Cardiac septum (tissue), 1 donor: ENCODE data around the gene GARIN5A. TPM values are rescaled to one million over a fixed set of nuclear protein-coding genes. Genes with fewer than 3 reads are reported as not detected.
"Not testable (repeated sequence)": the region's sequence is repeated elsewhere in the genome, so short reads cannot be mapped to it uniquely, and the experiment has no call there.

Experiments used
- DNase-seq: peaks from one replicate; pipeline ENCODE4 v3.0.0-alpha.2; 2020; ENCODE audit warnings: low spot score
- intact Hi-C: fragments of 100-400 bp; cut with DNase I; formaldehyde crosslinking; loops from one replicate; pipeline ENCODE4 v1.14.0; 2022
- total RNA-seq: library from RNA; stranded (reverse); fragmentation: NEBNext Ultra II Directional; extraction: Animal tissue kit (Norgen Biotek cat#: 25700); gene quantifications from one replicate; pipeline ENCODE4 v1.2.1, GENCODE V29; 2021
- donor health status: DM: no; HTN: no; CAD: no.

The GARIN5A gene
- total RNA-seq, 1 donor from 2014 or later = 1.1 TPM

DNA sequence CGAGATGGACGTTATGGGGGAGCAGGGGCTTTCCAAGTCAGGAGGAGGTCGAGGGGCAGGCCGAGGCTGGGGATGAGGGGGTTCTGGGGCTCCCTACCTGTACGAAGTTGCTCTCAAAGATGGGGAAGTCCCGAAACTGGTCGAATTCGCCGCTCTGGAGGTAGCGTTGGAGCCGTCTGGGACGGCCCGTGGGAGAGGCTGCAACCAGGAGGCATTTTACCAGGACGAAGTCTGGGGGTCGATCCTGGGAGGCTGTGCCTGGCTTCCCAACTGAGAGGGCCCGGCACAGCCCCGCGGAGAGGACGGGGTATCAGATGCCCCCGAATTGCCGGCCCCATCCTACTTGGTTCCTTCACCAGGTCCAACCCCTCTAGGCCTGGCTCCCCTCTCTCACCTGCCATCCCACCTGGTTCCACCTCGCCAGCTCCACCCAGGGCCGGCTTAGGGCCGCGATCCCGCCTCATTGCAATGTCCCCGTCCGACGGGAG lies 868 bp downstream of the GARIN5A start:
- intact Hi-C loops = loop anchor here (2.0 to 5.0 kb wide), 2 partner anchors 35 to 98 kb away; partner anchors contain the start of genes JOSD2 and NR1H2
- no peak for DNase-seq

DNA sequence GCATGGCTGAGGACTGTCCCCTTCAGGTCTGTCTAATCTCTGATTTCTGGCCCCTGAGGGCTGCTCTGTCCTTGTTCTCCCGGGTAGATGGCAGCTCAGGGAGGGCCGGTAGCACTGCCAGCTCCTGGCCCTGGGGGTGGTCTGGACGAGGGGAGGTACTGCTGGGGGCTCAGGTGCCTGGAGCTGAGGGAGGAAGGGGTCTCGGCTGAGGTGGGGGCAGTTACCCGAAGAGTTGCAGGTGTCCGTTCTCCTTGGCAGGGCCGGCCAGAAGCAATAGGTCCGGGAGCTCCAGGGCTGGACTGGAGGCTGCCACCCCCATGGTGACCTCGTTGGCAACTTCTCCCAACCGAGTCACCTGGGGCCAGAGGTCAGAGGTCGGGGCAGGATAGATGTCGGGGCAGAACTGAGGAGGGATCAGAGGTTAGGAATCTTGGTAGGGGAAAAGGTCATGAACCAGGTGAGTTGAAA lies 1.5 kb downstream of the GARIN5A start:
- no peak for DNase-seq
- intact Hi-C loops = loop anchor here (5.0 kb wide), 1 partner anchor 98 kb away; the partner anchor contains the start of gene NR1H2

DNA sequence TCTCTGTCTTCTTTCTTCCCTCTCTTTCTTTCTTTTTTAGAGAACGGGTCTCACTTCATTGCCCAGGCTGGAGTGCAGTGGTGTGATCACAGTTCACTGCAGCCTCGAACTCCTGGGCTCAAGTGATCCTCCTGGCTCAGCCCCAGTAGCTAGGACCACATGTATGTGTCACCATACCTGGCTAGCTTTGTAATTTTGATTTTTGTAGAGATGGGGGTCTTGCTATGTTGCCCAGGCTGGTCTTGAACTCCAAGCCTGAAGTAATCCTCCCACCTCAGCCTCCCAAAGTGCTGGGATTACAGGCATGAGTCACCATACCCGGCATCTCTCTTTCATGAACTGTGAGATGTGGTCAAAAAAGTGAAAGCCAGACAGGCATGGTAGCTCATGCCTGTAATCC lies 3.3 kb downstream of the GARIN5A start:
- DNase-seq, intact Hi-C loops: not testable (repeated sequence)

DNA sequence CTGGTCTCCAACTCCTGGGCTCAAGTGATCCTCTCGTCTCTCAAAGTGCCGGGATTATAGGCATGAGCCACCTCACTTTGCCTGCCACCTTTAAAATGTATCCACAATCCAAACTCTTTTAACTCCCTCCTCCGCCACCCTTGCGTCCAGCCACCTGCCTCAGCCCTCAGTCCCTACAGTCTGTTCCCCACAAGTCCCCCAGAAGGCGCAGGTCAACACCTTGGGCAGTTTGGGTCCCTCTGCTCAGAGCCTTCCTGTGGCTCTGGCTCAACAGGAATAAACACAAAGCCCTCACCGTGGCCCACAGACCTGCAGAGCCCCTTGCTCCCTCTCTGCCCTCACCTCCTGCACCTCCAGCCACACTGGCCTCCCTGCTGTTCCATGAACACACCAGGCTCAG lies 7.8 kb downstream of the GARIN5A start:
- DNase-seq = no peak

DNA sequence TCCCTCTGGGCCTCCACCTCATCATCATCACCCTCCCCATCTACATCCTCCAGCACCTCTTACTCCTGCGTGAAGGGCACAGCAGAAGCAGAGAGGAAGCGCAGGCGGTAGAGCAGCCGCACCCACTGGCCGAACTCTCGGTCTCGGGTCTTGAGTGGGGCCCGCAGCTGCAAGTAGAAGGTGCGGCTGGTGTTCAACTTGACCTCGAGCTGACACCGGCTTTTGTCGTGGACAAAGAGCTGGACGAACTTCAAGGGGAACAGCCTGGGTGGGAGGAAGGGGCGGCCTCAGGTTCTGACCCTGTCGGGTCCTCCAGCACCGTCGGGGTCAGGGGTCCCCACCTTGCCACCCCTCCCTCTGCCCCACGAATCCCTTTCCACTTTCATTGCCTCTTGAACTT lies 9.1 kb downstream of the GARIN5A start:
- no peak for DNase-seq
- intact Hi-C loops = no loop called here

More for the DNA sequence above, 7.8 kb downstream of the GARIN5A start:
- intact Hi-C loops = no loop called here

DNA sequence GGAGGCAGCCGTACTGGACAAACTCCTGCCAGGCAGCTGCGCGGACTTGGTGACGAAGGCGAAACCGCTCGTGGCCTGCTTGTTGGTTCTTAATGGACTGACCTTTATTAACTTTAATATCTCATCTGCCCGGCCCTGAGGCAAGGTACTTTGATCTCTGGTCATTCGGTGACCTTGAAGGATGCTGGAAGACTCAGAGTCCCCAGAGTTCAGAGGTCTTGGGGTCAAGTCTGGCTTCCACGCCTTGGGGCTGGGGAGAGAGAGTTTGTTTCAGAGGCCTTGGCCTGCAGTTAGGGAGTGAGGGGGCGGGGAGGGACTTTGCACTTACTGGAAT lies 10.0 kb downstream of the GARIN5A start:
- intact Hi-C loops = no loop called here

DNA sequence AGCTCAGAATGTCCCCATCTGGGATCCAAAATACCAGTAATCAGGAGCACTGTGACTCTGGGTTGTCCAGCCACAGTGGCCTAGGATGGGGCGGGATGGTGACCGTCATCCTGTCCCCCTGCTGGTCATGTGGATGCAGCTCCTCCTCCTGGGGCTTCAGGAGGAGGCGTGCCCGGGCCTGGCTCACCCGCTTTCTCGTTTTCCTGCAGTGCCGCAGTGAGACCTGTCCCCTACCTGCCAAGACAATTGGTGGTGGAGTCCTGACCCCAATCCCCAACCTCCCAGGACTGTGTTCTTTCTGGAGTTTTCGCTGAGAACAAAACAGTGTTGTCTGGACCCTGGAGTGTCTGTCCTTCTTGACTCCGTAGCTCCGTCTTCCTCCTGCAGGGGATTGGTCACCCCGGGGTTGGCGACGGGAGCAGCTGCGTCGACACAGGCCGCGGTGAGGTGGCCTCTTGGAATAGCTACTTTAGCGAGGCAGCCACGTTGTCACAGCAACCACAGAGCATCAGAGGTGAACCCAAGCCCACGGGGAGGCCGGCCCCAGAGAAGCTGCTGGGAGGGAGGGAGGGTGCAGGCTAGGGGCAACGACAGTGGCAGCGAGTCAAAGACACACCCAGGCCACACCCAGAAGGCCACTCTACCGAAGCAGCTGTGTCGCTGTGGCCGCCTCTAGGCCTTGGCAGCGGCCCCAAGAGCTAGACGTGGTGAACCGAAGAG lies 10.5 kb downstream of the GARIN5A start:
- DNase-seq = no peak
- intact Hi-C loops = no loop called here

More for the DNA sequence above, 10.0 kb downstream of the GARIN5A start:
- DNase-seq = no peak

DNA sequence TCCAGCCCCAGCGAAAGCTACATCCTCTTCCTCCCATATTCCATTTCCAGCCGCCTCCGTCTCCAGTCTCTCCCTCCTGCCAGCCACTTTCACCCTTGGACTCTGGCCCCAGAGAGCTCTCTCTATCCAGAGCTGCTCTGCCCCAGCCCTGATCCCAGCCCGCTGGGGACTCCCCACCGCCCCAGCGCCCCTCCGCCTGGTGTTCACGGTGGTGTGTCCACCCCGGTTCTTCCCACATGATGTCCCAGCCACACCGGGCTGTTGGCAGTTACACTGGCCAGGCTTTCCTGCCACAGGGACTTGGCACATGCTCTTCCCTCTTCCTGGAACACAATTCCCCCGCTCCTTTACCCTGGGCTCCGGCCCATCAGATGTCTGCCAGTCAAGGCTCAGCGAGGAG lies 11.6 kb downstream of the GARIN5A start:
- intact Hi-C loops = no loop called here
- DNase-seq = no peak

DNA sequence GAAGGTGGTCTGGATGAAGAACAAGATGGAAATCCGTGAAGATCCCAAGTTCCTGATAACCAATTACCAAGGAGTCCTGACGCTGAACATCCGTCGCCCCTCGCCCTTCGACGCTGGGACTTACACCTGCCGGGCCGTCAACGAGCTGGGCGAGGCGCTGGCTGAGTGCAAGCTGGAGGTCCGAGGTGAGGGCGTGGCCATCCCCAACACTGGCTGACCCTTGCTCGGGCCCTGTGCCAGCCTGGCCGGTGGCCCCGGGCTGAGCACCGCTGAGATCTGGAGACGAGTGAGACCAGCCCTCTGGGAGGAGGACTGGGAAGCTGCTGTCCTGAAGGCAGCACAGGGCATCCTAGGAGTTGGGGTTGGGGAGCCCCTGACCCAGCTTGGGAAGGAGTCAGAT lies 12.3 kb downstream of the GARIN5A start:
- intact Hi-C loops = no loop called here
- no peak for DNase-seq

DNA sequence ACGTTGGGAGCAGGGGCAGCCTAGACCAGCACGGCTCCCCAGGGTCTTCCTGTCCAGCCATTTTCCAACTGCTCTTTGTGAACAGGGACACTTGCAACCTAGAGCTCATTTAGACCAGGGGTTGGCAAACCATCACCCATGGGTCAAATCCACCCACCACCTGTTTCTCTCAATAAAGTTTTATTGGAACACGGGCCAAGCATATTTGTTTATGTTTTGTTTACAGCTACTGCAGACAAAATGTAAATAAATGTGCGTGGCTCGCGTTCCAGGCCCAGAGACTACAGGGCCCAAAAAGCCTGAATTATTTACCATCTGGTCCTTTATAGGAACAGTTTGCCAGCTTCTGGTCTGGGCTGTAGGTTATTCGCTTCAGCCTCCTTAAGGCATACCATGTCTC lies 13.7 kb downstream of the GARIN5A start:
- DNase-seq = no peak
- intact Hi-C loops = no loop called here

DNA sequence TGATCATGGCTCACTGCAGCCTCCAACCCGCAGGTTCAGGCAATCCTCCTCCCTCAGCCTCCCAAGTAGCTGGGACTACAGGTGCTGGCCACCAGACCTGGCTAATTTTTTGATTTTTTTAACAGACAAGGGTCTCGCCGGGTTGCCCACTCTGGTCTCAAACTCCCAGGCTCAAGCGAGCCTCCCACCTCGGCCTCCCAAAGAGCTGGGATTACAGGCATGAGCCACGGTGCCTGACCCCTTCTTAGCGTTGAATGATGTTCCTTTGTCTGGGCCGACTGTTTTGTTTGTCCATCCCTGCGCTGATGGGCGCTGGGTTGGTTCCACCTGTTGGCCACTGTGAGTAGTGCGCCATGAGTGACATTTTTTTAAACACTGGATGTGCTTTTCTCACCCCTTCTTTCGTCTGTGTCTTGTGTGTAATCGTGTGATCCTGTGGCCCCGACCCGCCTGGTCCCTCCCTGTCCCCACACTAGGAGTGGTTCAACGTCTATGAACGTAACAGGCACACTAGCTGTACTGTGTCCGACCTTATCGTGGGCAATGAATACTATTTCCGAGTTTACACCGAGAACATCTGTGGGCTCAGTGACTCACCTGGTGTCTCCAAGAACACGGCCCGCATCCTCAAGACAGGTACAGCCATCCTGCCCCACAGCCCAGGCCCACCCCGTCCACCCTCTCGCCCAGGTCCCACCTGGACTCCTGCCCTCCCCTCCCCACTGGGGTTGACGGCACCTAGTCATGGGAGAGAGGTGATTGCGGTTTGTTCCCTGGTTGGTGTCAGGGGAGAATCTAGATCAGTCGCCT lies 15.4 kb downstream of the GARIN5A start:
- no peak for DNase-seq
- intact Hi-C loops = loop anchor here (2.0 kb wide), 1 partner anchor 92 kb away; no protein-coding TSS in a partner anchor

DNA sequence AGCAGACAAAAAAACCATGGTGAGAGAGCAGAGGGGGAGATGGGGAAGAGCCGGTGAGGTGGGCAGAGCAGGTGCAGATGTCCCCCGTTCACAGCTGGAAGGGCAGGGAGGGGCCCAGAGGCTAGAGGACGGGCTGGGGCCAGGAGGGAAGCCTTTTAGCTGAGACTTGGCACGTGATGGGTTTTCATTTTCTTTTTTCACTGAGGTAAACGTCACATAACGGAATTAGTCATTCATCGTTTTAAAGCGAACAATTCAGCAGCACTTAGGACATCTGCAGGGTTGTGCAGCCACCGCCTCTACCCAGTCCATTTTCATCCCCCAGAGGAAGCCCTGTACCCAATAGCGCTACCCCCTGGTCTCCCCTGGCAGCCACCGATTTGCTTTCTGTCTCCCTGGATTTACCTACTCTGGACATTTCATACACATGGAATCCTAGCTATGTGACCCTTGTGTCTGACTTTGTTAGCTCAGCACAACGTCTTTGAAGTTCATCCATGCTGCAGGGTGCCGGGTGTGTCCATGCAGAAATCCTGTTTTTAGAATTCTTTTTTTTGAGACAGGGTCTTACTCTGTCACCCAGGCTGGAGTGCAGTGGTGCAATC lies 16.4 kb downstream of the GARIN5A start:
- DNase-seq = no peak
- intact Hi-C loops = loop anchor here (2.0 kb wide), 1 partner anchor 91 kb away; no protein-coding TSS in a partner anchor

DNA sequence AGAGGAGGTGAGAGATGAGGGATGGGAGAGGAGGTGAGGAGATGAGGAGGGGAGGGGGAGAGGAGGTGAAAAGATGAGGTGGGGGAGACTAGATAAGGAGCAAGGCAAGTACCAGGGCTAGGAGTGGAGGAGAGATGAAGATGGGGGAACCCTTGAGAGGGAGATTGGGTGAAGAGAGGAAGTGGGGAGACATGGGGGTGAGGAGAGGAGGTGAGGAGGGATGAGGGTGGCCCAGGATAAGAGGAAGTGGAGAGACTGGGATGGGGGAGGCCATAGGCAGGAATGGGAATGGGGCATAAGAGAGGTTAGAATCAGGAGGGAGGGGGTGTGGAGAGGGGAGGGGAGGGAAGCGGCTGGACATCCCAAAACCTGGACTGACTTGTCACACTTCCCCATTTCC lies 17.0 kb downstream of the GARIN5A start:
- DNase-seq = no peak
- intact Hi-C loops = loop anchor here (2.0 kb wide), 1 partner anchor 91 kb away; no protein-coding TSS in a partner anchor

DNA sequence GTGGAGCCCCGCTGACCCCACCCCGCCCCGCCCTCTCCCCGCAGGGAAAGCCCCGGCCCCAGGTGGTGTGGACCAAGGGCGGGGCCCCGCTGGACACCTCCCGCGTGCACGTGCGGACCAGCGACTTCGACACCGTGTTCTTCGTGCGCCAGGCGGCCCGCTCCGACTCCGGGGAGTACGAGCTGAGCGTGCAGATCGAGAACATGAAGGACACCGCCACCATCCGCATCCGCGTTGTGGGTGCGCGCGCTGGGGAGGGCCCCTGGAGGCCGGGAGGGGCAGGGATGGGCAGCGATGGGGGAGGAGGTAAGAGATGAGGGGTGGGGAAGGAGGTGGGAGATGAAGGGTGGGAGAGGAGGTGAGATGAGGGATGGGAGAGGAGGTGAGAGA lies 17.6 kb downstream of the GARIN5A start:
- DNase-seq = no peak
- intact Hi-C loops = no loop called here

DNA sequence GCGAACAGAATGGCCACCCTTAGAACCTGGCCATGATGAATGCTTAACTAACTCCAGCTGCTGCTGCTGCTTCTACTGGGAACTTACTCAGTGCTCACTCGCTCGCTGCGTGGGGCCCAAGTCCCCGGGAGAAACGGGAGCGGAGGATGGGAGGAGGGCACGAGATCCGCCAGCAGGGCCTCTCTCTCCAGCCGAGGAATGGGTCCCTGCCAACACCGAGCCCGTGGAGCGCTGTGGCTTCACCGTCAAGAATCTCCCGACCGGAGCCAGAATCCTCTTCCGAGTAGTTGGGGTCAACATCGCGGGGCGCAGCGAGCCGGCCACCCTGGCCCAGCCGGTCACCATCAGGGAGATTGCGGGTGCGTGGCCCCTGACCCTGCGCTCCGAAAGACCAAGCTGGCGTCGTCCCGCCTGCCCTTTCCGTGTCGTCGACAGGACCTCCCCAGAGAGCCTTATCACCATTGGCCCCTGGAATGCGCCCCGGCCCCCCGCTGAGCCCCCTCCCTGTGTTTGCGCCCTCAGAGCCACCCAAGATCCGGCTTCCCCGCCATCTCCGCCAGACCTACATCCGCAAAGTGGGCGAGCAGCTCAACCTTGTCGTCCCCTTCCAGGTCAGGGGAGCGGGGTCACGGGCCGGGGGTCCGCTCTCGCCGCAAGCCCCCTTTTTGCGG lies 18.1 kb downstream of the GARIN5A start:
- intact Hi-C loops = no loop called here

DNA sequence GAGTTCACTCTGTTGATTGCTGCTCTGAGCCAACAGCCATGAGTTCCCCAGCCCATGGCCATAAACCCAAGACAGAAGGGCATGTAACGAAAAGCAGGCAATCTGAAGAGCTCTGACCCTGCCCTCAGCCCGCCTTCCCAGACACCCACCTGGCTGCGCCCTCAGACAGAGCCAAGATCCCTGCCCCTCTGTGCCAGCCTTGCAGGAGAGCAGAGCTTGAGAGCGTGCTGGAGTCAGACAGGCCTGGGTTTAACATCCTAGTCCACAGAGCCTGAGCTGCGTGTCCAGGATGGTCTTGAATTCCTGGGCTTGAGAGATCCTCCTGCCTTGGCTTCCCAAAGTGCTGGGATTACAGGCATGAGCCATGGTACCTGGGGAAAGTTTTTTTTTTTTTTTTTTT lies 19.3 kb downstream of the GARIN5A start:
- intact Hi-C loops = no loop called here
- no peak for DNase-seq

More for the DNA sequence above, 18.1 kb downstream of the GARIN5A start:
- no peak for DNase-seq

DNA sequence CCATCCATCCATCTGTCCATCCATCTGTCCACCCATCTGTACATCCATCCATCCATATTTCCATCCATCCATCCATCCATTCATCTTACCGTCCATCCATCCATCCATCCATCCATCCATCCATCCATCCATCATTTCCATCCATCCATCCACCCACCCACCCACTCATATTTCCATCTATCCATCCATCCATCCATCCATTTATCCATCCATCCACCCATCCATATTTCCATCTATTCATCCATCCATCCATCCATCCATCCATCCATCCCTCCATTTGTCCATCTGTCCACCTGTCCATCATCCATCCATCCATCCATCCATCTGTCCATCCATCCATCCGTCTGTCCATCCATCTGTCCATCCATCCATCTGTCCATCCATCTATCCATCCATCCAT lies 20.7 kb downstream of the GARIN5A start:
- intact Hi-C loops = no loop called here

DNA sequence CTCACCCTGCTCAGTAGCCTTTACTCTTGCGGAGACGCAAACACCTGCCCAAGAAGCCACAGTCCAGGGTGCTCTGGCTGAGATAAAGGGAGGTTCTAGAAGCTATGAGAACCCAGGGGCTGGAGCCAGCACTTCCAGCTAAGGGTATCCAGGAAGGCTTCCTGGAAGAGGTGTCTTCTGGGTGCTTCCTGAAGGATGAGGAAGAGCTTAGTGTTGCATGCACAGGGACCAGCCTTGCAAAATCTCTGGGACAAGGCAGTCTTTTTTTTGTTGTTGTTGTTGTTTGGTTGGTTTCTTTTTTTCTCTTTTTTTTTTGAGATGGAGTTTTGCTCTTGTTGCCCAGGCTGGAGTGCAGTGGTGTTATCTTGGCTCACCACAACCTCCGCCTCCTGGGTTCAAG lies 23.4 kb downstream of the GARIN5A start:
- DNase-seq = no peak
- intact Hi-C loops = no loop called here

More for the DNA sequence above, 20.7 kb downstream of the GARIN5A start:
- no peak for DNase-seq

DNA sequence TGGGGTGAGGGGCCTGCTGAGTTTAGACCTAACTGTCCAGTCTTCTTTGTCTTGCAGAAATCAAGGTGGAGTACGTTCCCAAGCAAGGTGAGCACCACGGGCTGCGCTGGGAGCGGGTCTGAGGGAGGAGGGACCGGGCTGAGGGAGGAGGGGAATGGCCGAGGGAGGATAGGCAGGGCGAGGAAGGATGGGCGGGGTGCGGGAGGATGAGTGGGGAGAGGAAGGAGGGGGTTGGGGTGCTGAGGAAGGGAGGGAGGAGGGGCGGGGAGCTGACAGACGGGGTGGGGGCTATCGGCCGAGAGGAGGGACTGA lies 25.5 kb downstream of the GARIN5A start:
- intact Hi-C loops = no loop called here

More for the DNA sequence above, 25.5 kb downstream of the GARIN5A start:
- DNase-seq = no peak
